Fibroblast of skin of right biceps (primary cell): ENCODE results near the gene VPS33A.
"Not testable (repeated sequence)": the region's sequence is repeated elsewhere in the genome, so short reads cannot be mapped to it uniquely, and the experiment has no call there.

Experiments
- DNase-seq: peaks from one replicate; pipeline ENCODE4 v3.0.0-alpha.2; 2013

The VPS33A gene

GRCh38 chr12:122203301-122204166, 62.8 kb downstream of the VPS33A start, which contains the start of gene B3GNT4:
TSS of gene B3GNT4 (plus strand) at chr12:122203709. CDS start at chr12:122204619, 910 bp downstream.
- peak; percentile 53 for DNase-seq

GRCh38 chr12:122202811-122203210, 63.5 kb downstream of the VPS33A start:
- not testable (repeated sequence) for DNase-seq

GRCh38 chr12:122202017-122202416, 64.3 kb downstream of the VPS33A start:
- DNase-seq = no peak

GRCh38 chr12:122201381-122201780, 64.9 kb downstream of the VPS33A start:
- DNase-seq = no peak

GRCh38 chr12:122200541-122201175, 65.6 kb downstream of the VPS33A start:
- no peak for DNase-seq

GRCh38 chr12:122199484-122200355, 66.6 kb downstream of the VPS33A start:
- no peak for DNase-seq

- DNase-seq = no peak
Measured at GRCh38 chr12:122197612-122197966, 68.7 kb downstream of the VPS33A start.

GRCh38 chr12:122195405-122195804, 70.9 kb downstream of the VPS33A start:
- no peak for DNase-seq

- DNase-seq = no peak
Measured at GRCh38 chr12:122194804-122195203, 71.5 kb downstream of the VPS33A start.

GRCh38 chr12:122192441-122192840, 73.9 kb downstream of the VPS33A start:
- DNase-seq = no peak

GRCh38 chr12:122190842-122191668, 75.2 kb downstream of the VPS33A start:
- peak; percentile 52 for DNase-seq

GRCh38 chr12:122189626-122190475, 76.4 kb downstream of the VPS33A start:
- DNase-seq = no peak

- no peak for DNase-seq
Measured at GRCh38 chr12:122187466-122187865, 78.8 kb downstream of the VPS33A start.

- DNase-seq = no peak
Measured at GRCh38 chr12:122185494-122186082, 80.7 kb downstream of the VPS33A start.

- no peak for DNase-seq
Measured at GRCh38 chr12:122185079-122185478, 81.2 kb downstream of the VPS33A start.

GRCh38 chr12:122184517-122184916, 81.8 kb downstream of the VPS33A start:
- DNase-seq = no peak

GRCh38 chr12:122183588-122183940, 82.7 kb downstream of the VPS33A start:
- DNase-seq = no peak

GRCh38 chr12:122182887-122183587, 83.3 kb downstream of the VPS33A start, which contains the start of gene LRRC43:
TSS of gene LRRC43 (plus strand) at chr12:122183123. CDS start at chr12:122183145, 22 bp downstream.
- peak; percentile 24 for DNase-seq
